IPS DF 4.7 (cell line): Measurements from ENCODE around the gene PIGR.
"Not testable (repeated sequence)": the region's sequence is repeated elsewhere in the genome, so short reads cannot be mapped to it uniquely, and the experiment has no call there.

Experiments
- DNase-seq: peaks from one replicate; pipeline ENCODE4 v3.0.0-alpha.2; 2013; ENCODE audit warnings: low spot score; ENCODE audit errors: extremely low read depth

Gene PIGR

DNA sequence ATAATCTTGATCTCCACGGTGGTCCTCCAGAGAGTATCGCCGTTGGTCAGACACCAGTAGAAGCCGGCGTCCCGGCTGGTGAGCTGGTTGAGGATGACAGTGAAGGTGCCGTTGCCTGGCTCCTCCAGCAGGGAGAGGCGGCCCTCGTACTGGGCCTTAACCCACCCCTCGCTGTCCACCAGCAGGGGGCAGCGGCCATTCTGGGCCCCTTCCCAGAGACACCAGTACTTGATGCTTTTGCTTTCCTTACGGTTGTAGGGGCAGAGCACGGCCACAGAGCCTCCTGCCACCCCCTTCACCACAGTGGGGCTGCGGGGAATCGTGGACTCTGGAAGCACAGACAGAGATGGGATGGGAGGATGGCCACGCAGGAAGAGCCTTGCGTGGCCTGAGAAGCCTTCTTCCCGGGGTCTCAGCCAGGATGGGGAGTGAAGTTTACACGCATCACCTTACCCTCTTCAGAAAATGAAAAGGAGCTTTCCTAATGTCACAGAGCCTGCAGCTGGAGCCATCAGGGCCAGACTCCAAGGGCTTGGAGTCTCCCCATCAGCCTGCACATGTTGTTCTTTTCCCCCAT is 10.7 kb downstream of the PIGR start:
- no peak for DNase-seq

DNA sequence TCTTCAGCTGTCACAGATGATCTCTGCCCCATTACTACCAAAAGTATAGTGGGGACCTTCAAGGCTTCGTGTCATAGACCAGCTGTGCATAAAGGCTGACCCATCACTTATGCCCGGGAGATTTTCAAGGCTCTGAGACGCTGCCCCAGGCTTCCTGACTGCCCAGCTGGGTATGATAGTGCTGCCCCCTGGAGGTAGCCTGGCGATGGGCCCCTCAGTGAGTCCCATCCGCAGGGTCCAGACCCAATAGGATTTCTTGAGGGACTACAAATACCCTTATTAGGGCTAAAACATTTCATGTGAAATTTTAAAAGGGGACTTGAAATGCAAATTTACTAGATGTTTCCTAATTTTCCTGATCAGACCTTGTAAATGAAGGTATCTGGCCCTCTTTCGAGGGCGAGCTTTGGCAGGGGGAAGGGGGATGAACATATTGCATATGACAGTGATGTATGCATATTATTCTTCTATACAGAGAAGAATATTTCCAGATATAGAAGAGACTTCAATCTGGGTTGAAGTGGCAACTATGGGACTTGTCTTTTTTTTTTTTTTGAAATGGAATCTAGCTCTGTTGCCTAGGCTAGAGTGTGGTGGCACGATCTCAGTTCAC is 12.8 kb downstream of the PIGR start:
- DNase-seq: no peak

DNA sequence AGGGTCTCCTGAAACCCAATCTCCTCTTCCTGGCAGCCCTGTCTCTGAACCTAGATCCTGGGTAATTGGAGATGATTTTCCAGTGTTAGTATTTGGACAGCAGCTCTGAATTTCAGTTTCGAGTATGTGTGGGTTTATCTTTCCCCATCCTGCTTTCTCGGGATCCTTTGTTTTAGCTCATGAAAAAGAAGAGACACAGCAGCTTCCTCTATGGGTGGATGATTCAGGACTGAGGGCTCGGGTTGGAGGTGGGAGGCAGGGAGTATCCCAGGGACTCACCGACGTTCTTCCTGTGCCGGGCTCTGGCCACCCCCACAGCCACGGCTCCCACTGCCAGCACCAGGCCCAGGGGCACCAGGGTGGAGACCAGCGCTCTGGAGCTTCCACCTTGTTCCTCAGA is 14.1 kb downstream of the PIGR start:
- DNase-seq: no peak

DNA sequence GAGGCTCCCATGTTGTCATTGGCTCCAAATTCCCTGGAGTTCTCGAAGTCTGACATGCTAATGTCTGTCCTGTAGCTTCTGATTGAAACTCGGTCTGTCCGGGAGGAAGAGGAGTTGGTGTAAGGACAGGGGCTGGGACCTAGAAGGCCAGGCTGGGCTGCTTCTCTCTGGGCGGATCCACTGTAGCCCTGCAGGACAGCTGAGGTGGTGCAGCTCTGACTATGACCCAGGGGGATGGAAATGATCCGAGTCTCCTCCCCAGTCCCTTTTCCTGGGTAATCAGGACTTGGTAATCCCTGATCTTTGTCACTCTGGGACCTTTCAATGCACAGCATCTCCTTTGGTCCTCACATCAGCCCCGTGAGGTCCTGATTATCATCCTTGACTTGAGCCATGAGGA is 14.6 kb downstream of the PIGR start:
- no peak for DNase-seq

DNA sequence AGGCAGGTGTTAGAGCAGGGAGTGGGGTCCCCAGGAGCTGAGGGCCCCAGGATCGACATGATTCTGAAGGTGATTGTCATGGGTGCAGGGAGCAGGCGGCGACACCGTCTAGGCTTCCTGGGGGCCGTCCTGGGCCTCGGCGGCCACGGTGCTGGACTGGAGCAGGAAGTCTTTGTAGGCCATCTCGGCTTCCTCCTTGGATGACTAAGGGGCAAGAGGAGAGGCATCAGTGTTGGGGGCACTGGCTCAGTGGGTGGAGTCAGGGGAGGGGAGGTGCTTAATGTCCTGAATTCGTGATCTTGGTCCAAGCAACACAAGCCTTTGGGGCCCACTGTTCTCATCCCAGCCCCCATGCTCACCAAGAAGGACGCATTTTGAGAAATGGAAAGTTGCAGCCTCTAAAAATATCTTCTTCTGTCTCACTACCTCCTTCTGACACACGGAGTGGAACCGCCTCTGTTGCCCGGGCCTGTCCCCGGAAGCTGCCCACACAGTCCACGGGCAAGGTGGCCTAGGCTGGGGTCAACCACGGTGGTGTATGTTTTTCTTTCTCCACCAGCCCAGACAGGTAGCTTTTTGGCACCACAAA is 16.0 kb downstream of the PIGR start:
- no peak for DNase-seq

GRCh38 chr1:206929524-206929923 is 16.7 kb downstream of the PIGR start:
- DNase-seq: no peak

DNA sequence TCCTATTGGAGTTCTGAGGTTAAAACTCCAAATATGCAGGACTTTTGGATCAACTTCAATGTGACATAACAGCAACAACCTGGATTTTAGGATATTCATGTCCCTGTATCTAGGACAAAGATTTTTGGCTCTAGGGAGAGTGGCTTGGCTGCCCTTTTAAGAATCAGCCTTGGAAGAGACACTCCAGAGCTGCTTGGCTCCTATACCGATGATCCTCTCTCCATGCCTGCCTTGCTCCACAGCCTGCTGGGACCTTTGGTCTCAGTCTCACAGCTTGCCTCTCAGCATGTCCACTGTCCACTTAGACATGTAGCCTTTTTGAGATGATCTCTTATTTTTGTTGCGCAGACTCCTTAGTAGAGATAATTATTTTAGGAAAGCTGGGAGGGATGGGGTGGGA is 20.0 kb downstream of the PIGR start:
- DNase-seq: no peak

- no peak for DNase-seq
Measured at GRCh38 chr1:206925106-206925736, 21.0 kb downstream of the PIGR start.

DNA sequence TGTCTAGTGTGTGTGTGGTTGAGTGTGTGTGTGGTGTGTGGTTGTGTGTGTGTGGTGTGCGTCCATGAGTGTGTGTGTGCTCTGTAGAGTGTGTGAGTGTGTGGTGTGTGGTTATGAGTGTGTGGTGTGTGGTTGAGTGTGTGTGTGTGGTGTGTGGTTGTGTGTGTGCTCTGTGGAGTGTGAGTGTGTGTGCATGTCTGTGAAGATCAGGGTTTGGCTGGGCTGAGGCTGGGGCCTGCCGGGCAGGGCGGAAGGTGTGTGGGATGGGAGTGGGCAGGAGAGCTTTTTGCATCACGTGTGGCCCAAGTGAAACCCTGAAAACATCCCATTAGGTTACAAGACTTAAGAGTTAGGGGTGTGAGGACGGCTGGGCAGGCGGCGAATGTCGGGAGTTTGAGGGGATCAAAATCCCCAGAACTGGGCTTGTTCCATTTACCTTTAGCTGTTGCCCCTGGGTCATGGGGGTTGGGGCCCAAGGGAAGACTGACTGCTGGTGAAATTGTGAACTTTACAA is 21.6 kb downstream of the PIGR start:
- no peak for DNase-seq

DNA sequence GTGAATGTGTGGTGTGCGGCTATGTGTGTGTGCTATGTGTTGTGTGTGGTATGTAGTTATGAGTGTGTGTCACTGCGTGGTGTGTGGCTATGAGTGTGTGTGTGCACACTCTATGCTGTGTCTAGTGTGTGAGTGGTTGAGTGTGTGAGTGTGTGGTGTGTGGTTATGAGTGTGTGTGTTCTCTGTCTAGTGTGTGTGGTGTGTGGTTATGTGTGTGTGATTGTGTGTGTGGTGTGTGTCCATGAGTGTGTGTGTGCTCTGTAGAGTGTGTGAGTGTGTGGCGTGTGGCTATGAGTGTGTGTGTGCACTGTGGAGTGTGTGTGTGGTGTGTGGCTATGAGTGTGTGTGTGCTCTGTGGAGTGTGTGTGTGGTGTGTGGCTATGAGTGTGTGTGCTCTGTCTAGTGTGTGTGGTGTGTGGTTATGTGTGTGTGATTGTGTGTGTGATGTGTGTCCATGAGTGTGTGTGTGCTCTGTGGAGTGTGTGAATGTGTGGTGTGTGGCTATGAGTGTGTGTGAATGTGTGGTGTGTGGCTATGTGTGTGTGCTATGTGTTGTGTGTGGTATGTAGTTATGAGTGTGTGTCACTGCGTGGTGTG is 22.2 kb downstream of the PIGR start:
- not testable (repeated sequence) for DNase-seq

DNA sequence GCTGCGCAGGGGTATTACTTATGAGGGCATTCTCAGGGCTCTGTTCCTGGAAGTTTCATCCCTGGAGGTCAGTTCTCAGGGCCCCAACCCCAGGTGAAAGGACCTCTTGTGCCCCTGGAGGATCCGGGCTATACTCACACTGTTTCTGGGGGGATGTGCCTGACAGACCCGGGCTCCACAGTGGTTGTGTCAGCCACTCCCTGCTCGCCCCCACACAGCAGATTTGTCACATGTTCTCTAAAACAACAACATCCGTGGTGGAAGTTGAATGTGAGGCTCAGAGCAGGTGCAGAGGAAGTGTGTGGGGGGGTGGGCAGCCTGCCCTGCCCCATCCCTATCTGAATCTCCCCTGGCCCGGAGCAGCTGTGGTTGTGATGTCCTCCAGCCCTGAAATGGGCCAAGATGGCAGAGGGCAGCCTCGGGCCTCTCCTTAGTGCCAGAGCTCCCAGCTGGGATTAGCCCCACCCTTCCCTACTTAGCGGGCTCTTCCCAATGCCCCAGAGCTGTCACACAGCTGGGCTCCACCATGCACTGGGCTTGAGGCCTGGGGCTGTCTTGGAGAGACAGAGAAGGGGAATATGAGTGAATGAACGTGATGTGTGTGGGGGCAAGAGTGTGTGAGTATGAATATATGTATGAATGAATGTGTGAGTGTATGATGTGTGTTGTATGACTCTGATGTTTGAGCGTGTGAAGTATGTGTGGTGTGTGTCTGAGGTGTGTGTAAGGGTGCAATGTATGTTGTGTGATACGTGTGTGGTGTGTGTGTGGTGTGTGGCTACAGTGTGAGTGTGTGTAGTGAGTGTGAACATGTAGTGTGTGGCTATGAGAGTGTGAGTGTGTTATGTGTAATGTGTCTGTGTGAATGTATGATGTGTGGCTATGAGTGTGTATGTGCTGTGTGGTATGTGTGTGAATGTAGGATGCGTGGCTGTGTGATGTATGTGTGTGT is 23.0 kb downstream of the PIGR start:
- DNase-seq: no peak

DNA sequence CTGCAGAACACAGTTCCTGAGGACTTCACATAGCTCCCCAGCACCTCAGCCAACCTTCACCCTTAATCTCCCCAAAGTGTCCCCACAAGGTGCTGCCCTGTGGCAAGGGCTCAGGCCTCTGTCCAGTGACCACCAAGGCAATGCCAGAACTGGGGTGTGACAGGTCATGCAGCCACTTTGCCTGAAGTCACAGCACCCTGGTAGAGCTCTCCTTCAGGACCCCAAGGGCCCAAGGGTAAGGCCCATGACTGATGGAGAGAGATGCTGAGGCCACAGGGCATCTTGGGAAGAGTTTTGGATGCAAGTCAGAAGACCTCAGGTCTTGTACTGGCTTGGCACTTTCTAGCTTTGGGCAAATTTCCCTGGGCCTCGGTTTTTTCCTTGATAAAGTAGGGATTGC is 23.7 kb downstream of the PIGR start:
- DNase-seq: no peak

- no peak for DNase-seq
Measured at GRCh38 chr1:206921772-206922265, 24.4 kb downstream of the PIGR start, which contains the start of gene FCMR. FCMR (minus strand) TSS chr1:206921941; CDS start chr1:206921854, 87 bp downstream.

DNA sequence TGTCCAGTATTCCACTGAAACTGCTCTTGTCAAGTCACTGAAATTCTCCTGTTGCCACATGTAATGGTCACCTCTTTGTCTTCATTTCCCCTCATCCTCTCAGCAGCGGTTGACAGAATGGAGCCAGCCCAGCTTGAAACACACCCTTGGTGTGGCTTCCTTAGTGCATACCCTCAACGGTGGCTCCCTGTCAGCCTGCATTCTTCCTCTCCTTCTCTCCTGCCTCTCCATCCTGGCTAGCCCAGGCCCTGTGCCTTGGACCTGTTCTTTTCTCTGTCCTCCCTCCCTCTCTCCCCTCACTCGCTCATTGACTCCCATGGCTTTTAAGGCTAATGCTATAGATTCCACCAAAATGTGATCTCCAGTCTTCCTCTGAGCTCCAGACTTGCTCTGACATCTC is 28.2 kb downstream of the PIGR start:
- DNase-seq: no peak

DNA sequence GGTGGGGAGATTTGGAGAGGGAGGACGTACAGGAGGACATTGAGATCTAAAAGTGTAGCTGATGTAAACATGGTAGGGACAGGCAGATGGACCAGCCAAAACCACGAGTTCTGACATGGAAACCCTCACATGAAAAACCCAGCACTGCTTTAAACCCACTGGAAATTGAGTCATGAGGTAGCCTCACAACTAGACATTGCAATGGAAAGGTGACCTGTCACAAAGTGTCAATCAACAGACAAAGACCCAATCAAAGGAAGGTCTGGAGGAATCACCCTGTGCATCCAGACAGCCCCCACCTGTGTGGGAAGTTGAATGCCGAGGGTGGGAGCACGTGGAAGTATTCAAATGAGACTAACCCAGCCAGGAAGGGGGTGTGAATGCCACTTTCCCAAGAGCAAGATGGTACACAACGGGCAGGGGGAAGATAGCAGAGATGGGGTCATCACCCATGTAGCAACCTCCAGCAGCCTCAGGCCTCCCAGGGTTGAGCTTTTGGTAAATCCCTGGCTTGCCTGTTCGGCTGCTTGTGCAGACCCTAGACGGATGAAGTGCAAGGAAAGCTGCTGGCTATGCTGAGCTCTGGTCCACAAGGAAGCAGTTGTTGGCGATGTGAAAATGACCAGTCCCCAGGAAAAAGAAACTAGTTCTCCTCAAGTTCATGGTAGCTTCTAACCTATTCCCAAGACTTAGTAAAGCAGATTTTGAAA is 30.1 kb downstream of the PIGR start:
- DNase-seq: no peak

DNA sequence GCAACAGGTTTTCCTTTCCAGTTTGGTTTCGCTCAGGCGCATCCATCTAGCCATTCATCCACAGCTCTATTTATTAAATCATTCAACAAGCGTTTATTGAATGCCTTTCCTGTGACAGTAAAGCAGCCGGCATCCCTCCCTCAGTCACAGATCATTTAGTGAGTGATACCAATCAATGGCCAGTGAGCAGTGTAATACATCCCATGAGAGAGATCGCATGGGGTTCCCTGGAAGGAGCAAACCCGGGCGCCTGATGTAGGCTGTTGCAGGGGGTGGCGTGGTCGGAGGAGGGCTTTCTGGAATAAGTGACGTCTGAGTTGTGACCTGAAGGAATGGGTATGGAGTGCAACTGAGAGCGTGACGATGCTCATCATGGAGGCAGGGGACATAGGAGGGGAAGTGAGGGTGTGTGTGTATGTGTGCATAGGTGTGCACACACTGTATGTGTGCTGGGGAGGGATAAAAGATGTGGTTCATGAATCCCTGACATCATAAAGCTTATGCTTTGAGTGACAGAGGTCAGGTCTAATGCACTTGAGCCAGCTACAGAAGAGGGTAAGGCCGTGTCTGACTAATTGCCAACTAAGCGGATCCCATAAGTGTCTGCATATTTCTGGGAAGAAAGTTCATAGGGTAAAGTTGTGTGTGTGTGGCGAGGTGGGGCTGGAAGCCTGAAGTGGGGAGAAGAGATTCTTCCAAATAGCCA is 31.1 kb downstream of the PIGR start:
- DNase-seq: no peak

- DNase-seq: no peak
Measured at GRCh38 chr1:206913766-206914537, 32.3 kb downstream of the PIGR start.

- DNase-seq: no peak
Measured at GRCh38 chr1:206912445-206913095, 33.7 kb downstream of the PIGR start.
